DMS153 treated with DMSO at 0.1 percent for 48 hours (cell line): ENCODE results near the gene GCG.

ENCODE experiments used
- DNase-seq: peaks from one replicate; lab custom pipeline; 2025; ENCODE audit not compliant: unreplicated experiment; lab: John Stamatoyannopoulos, UW

The GCG gene

DNA sequence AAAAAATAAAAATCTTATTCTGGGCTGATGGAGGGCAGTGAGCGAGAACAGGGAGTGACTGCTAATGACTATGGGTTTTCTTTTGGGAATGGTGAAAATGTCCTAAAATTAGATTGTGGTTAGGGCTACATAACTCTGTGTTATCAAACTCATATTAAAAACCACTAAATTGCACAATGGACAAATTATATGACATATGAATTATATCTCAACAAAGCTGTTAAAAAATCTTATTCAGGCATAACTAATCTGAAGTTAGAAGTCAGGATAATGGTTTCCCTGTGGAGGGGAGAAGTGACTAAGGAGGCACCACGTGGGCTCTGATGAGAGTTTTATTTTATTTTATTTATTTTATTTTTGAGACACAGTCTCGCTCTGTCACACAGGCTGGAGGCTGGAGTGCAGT lies 45.9 kb downstream of the GCG start:
- DNase-seq = no peak

DNA sequence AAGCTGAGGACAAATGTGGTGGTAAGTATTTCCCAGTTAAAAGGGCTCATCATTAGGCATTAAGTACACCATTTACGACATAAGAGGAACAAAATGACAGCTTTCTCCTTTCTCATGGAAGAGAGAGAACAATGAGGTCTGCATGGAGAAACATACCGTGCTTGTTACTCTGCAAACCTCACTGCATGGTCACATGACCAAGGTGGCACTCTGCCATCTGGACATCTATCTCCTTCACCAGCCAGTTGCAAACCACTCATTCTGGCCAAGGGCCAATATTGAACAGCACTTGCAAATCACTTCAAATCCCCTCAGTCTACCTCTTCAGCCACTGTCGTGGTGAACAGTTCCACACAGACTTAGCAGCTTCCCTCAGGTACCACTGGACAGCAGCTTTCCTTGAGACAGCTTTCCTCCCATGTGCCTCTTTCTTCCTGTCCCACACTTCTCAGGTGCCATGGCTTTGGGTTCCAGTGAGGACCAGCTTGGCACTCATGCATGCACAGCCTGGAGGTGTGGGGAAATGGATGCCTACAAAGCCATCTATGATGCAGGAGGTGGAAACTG lies 48.5 kb downstream of the GCG start:
- peak; percentile 31 for DNase-seq

DNA sequence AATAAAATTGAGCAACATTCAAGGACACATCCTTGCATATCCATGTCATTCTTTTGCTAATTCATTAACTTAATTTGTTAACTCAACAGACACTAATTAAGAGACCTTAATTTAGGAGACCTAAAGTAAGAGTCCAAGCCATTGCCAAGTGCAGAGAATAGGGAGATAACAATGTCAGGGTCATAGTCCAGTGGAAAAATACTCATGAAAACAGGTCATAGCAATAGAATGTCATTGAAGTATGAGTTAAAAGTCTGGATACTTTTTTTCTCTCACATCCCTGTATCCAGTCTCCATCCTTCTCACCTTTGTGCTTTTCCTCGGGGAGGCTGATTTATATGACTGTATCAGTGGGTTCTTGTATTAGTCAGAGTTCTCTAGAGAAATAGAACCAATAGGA lies 51.5 kb downstream of the GCG start:
- no peak for DNase-seq

DNA sequence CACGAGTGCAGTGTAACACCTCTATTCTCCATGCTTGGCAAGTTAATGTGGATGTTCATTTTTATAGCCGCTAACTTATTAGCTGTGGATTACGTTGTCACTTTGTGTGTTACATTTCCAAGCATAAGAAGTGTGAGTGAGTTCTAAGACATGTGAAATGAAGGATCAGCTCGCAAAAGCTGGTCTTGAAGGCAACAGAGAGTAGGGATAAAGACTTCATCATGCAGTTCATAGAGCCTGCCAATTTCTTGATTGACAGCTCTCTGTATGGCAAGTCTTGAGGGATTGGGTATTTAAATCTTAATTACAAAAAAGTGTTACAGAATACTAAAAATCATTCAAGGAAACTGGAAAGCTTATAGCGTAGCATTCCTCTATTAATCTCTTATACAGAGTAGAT lies 52.2 kb downstream of the GCG start:
- no peak for DNase-seq
